Mucosa of descending colon (tissue), 3 donors: ENCODE results near the gene DOCK9. TPM values are rescaled to one million over a fixed set of nuclear protein-coding genes. Genes with fewer than 3 reads are reported as not detected.

Experiments used
- ATAC-seq: fragments of 200-7000 bp; cut with Tn5 transposase; one replicate; pipeline ENCODE4 v1.9.1; 2020; ENCODE audit warnings: mild to moderate bottlenecking, moderate library complexity
- DNase-seq, 3 donors: peaks; one replicate each; pipeline ENCODE4 v3.0.0-alpha.2; 2020
- H3K36me3 ChIP-seq: fragments of 200-600 bp; one replicate; pipeline ENCODE4 v1.8.0; 2021; ENCODE audit warnings: low read depth, mild to moderate bottlenecking
- H3K4me1 ChIP-seq: fragments of 200-600 bp; one replicate; pipeline ENCODE4 v1.8.0; 2021; ENCODE audit warnings: low read depth, mild to moderate bottlenecking
- H3K4me3 ChIP-seq: fragments of 200-600 bp; one replicate; pipeline ENCODE4 v1.8.0; 2021; ENCODE audit warnings: mild to moderate bottlenecking
- H3K9me3 ChIP-seq: fragments of 200-600 bp; one replicate; pipeline ENCODE4 v1.8.0; 2021; ENCODE audit warnings: mild to moderate bottlenecking
- CTCF ChIP-seq: fragments of 200-600 bp; IDR thresholded peaks from one replicate; pipeline ENCODE4 v1.8.0; 2022; ENCODE audit warnings: antibody characterized with exemption, mild to moderate bottlenecking
- intact Hi-C, 2 donors: fragments of 100-400 bp; cut with DNase I in 1 of 2; cut with micrococcal nuclease in 1 of 2; formaldehyde crosslinking; loops; one replicate each; pipeline versions ENCODE4 v1.11.0 to v1.11.1; 2022; cut with DNase I, micrococcal nuclease
- total RNA-seq, 3 donors: library from RNA; stranded (reverse); fragmentation: NEBNext Ultra II Directional in 2 of 3; extraction: Animal tissue kit (Norgen Biotek cat#: 25700) in 2 of 3; gene quantifications; one replicate each; pipeline versions ENCODE4 v1.2.1 to v1.2.4, GENCODE V29; 2021 to 2023
- donor health status: DM: no; HTN: no; CAD: no; lungs with moderate emphysema.
- donor health status: DM: no; HTN: no; CAD: no.
- donor health status: DM: no; HTN: yes; CAD: no.

DOCK9 gene
- total RNA-seq, 3 donors from 2014 or later: 52.0 to 136 (median 54.4) TPM

DNA sequence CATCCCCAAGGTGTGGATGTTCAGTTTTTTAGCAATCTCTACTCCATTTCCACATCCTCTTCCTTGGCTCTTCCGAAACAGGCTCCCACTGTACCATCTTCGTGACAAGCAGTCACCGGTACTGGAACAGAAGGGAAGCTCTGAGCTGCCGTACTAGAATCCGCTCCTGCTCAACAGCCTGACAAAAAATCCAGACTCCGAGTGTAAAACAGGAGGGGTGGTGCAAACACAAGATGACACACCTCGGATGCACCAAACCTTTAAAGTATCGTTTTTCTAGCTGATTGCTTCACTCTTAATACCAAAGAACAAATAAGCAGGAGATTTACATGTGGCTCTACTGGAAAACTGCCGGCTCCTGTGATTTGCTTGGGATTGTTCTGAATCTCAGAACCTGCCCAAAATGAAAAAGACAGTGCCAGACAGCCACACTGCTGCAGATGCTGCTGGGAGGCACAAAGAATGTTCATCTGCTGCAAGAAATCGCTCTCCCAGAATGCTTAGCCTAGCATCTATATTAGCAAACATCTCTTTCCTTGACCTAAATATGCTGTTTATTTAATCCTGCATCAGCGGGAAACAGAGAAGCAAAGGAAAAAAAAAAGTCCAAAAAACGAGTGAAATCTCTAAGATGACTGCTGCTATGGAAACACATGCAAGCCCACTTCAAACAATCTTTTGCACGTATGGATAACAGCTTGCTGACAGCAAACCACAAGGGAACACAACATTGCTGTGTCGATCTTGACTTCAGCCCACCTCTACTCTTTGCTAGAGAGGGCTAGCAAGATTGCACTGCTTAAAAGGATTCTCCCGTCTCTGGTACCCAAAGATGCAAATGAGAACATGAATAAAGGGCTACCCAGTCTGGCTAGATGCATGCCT, 38.0 kb upstream of the DOCK9 start:
- DNase-seq: no peak
- no peak for ATAC-seq
- Histone ChIP-seq H3K4me1 (no peaks in the 10 kb centered on the region), H3K9me3 (no peaks in the 10 kb centered on the region), H3K4me3 (no peak overlapping the region), H3K36me3 (no peaks in the 10 kb centered on the region)
- TF ChIP-seq CTCF: no peak
- intact Hi-C loops: no loop called here

GRCh38 chr13:99014522-99014921, 36.7 kb upstream of the DOCK9 start:
- no peak for TF ChIP-seq CTCF
- no peak for DNase-seq
- intact Hi-C loops: no loop called here
- H3K4me3 ChIP-seq: no peak overlapping the region
- no peaks in the 10 kb centered on the region for H3K36me3 ChIP-seq
- no peaks in the 10 kb centered on the region for H3K4me1 ChIP-seq
- ATAC-seq: no peak
- H3K9me3 ChIP-seq: no peaks in the 10 kb centered on the region

GRCh38 chr13:99013951-99014350, 36.1 kb upstream of the DOCK9 start:
- Histone ChIP-seq H3K36me3 (no peaks in the 10 kb centered on the region), H3K4me3 (no peak overlapping the region), H3K9me3 (no peaks in the 10 kb centered on the region), H3K4me1 (no peaks in the 10 kb centered on the region)
- DNase-seq (no peak), ATAC-seq (no peak)
- no peak for TF ChIP-seq CTCF
- intact Hi-C loops: no loop called here

- no peaks in the 10 kb centered on the region for H3K4me1 ChIP-seq
- DNase-seq (no peak), ATAC-seq (no peak)
- intact Hi-C loops: no loop called here
- no peak for TF ChIP-seq CTCF
- no peaks in the 10 kb centered on the region for H3K36me3 ChIP-seq
- H3K4me3 ChIP-seq: no peak overlapping the region
- no peaks in the 10 kb centered on the region for H3K9me3 ChIP-seq
Observed at GRCh38 chr13:99012539-99012938, 34.7 kb upstream of the DOCK9 start.

DNA sequence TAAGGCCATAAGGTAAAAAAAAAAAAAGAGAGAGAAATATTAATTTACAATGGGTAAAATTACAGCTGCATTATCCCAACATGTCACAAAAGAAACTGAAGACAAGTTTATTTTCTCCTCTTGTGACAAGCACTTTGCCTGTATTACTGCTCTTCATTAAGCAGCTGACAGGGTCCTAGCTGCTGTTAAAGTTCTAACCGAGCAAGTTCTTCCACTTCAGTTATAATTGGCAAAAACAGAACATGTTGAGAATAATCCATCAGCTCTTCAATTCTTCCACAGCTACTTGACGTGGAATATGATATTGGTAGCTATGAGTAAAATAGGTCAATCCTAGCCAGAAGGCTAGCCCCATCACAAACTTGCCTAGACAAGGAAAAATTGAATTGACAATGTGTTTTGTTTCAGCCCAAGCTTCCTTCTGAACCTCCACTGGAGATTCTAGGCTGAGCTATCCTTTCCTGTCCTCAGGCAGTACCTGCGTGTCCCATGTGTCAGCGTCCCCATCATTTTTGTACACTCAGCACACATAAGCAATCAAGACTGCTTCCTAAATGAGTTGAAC, 32.2 kb upstream of the DOCK9 start:
- ATAC-seq: no peak
- intact Hi-C loops: no loop called here
- H3K4me1 ChIP-seq: no peaks in the 10 kb centered on the region

More for the DNA sequence above, 32.2 kb upstream of the DOCK9 start:
- no peaks in the 10 kb centered on the region for H3K9me3 ChIP-seq
- no peak for DNase-seq
- no peak overlapping the region for H3K4me3 ChIP-seq
- TF ChIP-seq CTCF: no peak
- H3K36me3 ChIP-seq: no peaks in the 10 kb centered on the region
